Hematopoietic multipotent progenitor cell treated with erythropoietin and hydrocortisone succinate and interleukin-3 and kit ligand, for 17 days (in vitro differentiated cells): Measurements from ENCODE around the gene STX10.
"Not testable (repeated sequence)": the region's sequence is repeated elsewhere in the genome, so short reads cannot be mapped to it uniquely, and the experiment has no call there.

ENCODE experiments used
- DNase-seq: peaks from one replicate; pipeline ENCODE4 v3.0.0-alpha.2; 2015; ENCODE audit warnings: low spot score

STX10 gene, protein sequence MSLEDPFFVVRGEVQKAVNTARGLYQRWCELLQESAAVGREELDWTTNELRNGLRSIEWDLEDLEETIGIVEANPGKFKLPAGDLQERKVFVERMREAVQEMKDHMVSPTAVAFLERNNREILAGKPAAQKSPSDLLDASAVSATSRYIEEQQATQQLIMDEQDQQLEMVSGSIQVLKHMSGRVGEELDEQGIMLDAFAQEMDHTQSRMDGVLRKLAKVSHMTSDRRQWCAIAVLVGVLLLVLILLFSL

DNA sequence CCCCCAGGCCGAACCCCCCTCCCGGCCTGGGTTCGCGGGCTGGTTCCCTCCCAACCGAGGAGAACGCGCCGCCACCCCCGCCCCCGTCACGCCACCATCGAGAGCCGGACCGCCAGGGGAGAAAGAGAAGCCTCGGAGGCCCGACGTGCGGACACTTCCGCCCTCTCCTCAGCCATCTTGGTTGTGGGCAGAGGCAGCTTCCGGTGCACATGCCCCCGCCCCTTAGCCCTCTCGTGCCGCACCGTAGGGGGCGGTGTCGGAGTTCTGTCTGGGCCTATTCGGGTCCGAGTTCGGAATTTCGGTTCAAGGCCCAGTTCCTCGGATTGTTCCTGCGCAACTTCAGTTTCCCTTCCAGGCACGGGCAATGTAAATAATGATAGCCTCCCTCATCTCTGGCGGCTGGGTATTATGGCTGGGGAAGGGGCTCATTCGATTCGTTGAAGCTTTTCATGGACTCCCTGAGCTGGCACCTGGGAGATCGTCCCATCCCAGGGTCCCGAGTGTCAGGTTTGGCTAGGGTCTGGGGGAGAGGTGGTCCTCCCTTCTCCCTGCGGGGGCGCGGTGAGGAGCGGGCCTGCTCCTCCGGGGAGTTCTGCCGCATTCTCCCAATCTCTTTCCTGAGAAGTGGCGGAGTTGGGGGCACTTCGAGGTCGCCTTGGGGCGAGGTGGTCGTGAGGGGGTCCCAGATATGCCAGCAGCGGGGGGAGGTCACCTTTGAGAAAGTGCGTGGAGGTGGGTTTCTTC lies at the start of gene STX10, which contains the start of gene IER2:
TSS of gene STX10 (minus strand) at position 189 of the 744 bp plus-strand sequence. CDS start 202 bp downstream, outside the sequence.
TSS of gene IER2 (plus strand) at position 225 of the 744 bp plus-strand sequence. CDS start 2,776 bp downstream, outside the sequence.
- peak; percentile 95 for DNase-seq

- DNase-seq: no peak
Observed at GRCh38 chr19:13198634-13199033, 48.5 kb upstream of the STX10 start.

GRCh38 chr19:13195678-13196077 lies 45.5 kb upstream of the STX10 start:
- peak; percentile 19 for DNase-seq

DNA sequence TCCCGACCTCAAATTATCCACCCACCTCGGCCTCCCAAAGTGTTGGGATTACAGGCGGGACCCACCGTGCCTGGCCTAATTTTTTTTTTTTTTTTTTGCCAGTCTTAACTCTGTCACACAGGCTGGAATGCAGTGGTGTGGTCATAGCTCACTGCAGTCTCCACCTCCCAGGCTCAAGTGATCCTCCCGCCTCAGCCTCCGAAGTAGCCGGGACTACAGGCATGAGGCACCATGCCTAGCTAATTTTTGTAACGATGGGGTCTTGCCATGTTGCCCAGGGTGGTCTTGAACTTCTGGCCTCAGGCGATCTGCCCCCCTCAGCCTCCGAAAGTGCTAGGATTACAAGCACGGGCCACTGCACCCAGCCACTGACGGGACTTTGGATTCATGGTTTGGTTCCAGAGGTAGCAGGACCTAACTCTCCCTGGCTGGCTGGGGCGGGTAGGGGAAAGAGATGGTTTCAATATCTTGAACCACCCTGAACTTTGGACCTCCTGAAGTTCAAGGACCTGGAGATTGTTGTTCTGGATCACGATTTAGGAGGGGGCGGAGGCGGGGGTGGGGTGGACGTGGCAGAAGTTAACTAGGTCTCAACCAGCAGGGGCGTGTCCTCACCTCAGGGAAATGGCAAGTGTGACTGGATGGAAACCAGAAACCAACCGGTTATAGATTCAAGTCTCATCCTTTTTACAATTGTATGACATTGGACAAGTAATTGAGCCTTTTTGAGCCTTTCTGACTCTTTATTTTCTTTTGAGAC lies 40.8 kb upstream of the STX10 start:
- no peak for DNase-seq

GRCh38 chr19:13189600-13189999 lies 39.4 kb upstream of the STX10 start:
- no peak for DNase-seq

DNA sequence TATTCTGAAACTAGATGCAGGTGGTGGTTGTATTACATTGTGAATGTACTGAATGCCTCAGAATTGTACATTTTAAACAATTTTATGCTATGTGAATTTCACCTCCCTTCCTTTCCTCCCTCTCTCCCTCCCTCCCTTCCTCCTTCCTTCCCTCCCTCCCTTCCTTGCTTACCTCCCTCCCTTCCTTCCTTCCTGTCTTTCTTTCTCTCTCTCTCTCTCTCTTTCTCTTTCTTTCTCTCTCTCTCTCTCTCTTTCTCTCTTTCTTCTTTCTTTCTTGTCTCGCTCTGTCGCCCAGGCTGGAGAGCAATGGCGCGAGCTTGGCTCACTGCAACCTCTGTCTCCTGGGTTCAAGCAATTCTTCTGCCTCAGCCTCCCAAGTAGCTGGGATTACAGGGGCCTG lies 37.2 kb upstream of the STX10 start:
- no peak for DNase-seq

DNA sequence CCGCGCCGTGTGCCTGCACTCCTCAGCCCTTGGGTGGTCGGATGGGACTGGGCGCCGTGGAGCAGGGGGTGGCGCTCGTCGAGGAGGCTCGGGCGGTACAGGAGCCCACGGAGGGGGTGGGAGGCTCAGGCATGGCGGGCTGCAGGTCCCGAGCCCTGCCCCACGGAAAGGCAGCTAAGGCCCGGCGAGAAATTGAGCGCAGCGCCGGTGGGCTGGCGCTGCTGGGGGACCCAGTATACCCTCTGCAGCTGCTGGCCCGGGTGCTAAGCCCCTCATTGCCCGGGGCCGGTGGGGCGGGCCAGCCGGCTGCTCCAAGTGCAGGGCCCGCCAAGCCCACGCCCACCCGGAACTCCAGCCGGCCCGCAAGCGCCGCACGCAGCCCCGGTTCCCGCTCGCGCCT lies 36.5 kb upstream of the STX10 start:
- DNase-seq: not testable (repeated sequence)

DNA sequence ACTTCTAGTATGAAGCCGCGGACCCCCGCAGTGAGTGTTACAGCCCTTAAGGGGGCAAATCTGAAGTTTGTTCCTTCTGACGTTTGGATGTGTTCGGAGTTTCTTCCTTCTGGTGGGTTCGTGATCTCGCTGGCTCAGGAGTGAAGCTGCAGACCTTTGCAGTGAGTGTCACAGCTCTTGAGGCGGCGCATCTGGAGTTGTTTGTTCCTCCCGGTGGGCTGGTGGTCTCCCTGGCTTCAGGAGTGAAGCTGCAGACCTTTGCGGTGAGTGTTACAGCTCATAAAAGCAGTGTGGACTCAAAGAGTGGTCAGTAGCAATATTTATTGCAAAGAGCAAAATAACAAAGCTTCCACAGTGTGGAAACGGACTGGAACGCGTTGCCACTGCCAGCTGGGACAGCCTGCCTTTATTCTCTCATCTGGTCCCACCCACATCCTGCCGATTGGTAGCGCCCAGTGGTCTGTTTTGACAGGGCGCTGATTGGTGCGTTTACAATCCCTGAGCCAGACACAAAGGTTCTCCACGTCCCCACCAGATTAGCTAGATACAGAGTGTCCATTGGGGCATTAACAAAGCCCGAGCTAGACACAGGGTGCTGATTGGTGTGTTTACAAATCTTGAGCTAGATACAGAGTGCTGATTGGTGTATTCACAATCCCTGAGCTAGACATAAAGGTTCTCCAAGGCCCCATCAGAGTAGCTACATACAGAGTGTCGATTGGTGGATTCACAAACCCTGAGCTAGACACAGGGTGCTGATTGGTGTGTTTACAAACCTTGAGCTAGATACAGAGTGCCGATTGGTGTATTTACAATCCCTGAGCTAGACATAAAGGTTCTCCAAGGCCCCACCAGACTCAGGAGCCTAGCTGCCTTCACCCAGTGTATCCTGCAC lies 35.8 kb upstream of the STX10 start:
- DNase-seq: not testable (repeated sequence)

DNA sequence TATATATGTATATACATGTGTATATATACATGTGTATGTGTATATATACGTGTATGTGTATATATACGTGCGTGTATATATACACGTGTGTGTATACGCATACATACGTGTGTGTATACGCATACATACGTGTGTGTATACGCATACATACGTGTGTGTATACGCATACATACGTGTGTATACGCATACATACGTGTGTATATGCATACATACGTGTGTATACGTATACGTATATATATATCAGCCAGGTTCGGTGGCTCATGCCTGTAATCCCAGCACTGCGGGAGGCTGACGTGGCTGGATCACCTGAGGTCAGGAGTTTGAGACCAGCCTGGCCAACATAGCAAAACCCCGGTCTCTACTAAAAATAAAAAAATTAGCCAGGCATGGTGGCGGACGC lies 34.8 kb upstream of the STX10 start:
- DNase-seq: not testable (repeated sequence)

DNA sequence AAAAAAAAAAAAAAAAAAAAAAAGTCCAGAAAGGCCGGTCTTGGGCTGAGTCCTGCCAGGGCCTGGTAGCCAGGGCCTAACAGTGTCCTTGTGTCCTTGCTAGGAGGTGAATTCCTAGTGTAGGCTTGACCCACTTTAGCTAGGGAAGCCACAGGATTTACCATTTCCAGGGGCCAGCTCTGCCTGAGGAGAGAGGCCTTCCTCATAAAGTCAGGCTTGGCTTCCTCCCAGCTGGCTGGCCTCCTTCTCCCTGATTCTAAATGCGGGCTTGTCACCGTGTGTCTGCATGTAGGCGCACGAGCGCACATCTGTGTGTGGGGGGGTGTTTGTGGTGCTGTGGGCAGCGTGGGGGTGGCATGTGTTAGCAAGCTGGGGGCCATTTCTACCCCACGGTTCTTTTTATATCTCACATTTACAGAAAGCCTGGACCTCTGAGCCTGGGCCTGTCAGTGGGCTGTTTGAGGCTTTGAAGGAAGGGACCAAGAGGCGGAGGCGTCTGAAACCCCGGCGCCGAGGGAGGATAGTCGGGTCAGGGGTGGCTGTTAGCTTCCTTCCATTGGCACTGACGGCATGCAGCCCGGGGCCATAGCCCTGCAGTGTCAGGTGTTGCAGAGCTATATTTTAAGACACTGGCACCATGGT lies 31.7 kb upstream of the STX10 start:
- no peak for DNase-seq

- DNase-seq: not testable (repeated sequence)
Observed at GRCh38 chr19:13178291-13178690, 28.1 kb upstream of the STX10 start.

DNA sequence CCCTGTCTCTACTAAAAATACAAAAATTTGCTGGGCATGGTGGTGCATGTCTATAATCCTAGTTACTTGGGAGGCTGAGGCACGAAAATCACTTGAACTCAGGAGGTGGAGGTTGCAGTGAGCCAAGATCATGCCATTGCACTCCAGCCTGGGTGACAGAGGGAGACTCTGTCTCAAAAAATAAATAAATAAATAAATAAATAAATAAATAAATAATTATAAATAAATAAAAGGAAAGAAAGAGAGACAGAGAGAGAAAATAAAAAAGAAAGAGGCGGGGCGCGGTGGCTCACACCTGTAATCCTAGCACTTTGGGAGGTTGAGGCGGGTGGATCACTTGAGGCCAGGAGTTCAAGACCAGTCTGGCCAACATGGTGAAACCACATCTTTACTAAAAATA lies 27.4 kb upstream of the STX10 start:
- DNase-seq: not testable (repeated sequence)

DNA sequence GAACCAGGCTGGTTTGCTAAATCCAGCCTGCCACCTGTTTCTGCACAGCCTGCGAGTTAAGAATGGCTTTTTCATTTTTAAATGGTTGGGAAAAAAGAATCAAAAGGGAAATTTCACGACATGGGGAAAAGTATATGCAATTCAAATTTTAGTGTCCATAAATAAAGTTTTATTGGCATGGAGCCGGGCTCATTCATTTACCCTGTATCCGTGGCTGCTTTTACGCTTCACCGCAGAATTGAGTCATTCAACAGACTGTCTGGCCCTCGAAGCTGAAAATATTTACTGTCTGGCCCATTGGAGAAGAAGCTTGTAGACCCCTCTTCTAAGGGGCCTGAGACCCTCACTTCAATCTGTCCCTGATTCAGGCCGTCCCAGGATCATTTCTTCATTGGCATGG lies 26.2 kb upstream of the STX10 start:
- no peak for DNase-seq

- DNase-seq: no peak
Observed at GRCh38 chr19:13173139-13173737, 23.1 kb upstream of the STX10 start.

- DNase-seq: peak; percentile 42
Observed at GRCh38 chr19:13172346-13173138, 22.4 kb upstream of the STX10 start.

DNA sequence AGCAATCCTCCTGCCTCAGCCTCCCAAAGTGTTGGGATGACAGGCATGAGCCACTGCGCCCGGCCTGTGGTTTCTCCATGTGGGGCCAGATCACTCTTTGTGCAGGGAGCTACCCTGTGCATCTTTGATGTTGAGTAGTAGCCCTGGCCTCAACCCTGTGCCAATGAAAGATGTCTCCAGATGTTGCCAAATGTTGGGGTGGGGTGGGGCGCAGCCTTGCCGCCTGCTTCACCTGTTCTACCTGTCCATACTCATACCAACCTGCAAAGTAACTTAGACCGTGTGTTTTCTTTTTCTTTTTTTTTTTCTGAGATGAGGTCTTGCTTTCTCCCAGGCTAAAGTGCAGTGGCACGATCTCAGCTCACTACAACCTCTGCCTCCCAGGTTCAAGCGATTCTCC lies 21.0 kb upstream of the STX10 start:
- no peak for DNase-seq

DNA sequence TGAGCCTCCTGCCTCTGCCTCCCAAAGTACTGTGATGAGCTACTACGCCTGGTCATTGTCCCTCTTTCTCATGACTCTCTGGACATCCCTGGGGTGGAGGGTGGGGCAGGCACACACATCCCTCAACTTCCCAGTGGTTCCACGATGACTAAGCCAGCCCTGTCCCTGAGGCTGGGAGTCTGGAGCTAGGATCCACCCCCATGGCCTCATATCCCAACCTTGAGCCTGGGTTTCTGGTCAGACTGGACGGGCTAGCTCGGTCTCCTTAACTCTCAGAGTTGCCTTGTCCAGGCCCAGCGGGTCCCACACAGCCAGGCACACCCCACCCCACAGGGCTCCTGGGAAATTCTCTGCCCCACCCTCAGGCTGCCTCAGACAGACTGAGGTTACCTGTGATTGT lies 19.6 kb upstream of the STX10 start:
- no peak for DNase-seq

DNA sequence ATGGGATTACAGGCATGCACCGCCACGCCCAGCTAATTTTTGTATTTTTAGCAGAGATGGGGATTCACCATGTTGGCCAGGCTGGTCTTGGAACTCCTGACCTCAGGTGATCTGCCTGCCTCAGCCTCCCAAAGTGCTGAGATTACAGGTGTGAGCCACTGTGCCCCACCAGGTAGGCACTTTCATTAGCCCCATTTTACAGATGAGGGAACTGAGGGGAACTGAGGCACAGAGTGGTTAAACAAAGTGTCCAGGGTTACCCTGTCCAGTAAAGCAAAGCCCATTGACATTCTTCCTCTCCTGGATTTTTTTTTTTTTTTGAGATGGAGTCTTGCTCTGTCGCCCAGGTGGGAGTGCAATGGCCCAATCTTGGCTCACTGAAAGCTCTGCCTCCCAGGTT lies 16.0 kb upstream of the STX10 start:
- DNase-seq: not testable (repeated sequence)

DNA sequence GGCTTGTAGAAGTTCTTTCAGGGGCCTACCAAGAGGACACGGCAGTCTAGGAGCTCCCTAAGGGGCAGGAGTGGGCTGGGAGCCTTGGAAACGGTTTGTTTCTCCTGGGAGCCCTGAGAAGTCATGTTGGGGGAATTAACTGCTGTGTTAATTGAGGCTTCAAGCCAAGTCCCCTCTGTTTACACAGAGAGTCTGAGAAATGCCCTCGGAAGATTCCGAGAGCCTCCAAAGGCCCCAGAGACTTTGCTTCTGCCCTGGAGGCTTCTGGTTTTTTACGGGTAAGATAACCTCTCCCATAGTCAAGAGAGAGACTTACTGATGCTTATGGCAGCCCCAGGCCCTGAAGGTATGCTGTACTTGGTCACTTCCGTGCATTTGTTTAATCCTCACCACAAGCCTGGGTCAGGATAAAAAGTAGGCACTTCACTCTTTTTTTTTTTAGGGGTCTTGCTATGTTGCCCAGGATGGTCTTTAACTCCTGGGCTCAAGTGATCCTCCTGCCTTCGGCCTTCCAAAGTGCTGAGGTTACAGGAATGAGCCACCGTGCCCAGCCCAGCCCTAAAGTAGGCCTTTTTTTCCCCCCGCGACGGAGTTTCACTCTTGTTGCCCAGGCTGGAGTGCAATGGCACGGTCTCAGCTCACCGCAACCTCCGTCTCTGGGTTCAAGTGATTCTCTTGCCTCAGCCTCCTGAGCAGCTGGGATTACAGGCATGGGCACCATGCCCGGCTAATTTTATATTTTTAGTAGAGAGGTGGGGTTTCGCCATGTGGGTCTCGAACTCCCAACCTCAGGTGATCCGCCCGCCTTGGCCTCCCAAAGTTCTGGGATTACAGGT lies 15.2 kb upstream of the STX10 start:
- no peak for DNase-seq
